ENCODE measurements around the gene FNIP2.
"Not testable (repeated sequence)": the region's sequence is repeated elsewhere in the genome, so short reads cannot be mapped to it uniquely, and the experiment has no call there.

The FNIP2 gene

DNA sequence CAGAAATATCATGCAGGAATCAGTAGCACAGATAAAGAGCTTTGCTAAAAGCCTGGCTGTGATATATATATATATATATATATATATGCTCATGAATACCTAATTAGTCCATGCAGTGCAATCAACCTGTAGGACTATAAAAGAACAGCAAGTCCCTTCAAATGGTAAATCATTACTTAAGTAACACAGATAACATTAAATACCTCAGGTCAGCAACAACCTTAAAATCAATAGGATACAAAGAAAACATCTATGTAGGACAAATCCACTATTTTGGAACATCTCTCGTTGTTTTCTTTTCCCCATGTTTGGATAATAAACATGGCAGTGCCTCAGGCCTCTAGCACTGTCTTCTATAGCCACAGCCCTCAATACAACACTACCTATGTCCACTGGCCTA lies 106.6 kb downstream of the FNIP2 start:
- no peak for DNase-seq

DNA sequence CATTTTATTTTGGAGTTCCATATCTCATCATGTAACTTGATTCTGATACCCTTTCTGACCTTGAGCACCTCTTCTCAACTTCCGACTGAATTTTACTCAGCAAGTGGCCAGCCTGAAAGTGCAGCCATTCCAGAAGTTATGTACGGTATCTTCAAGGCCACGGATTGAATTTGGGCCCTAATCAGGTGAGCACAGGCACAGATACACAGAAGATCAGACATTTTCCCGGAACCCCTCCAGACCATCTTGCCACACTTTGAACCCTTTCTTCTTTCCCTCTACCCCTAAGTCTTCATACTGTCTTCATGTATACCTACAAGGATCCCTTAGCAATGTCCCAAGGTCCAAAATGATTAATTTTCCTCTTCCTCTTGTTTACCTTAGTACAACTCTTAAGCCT lies 108.2 kb downstream of the FNIP2 start:
- DNase-seq: no peak

DNA sequence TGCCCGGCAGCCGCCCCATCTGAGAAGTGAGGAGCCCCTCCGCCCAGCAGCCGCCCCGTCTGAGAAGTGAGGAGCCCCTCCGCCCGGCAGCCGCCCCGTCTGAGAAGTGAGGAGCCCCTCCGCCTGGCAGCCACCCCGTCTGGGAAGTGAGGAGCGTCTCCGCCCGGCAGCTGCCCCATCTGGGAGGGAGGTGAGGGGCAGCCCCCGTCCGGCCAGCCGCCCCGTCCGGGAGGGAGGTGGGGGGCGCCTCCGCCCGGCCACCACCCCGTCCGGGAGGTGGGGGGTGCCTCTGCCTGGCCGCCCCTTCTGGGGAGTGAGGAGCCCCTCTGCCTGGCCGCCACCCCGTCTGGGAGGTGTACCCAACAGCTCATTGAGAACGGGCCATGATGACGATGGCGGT lies 113.3 kb downstream of the FNIP2 start:
- DNase-seq: not testable (repeated sequence)

DNA sequence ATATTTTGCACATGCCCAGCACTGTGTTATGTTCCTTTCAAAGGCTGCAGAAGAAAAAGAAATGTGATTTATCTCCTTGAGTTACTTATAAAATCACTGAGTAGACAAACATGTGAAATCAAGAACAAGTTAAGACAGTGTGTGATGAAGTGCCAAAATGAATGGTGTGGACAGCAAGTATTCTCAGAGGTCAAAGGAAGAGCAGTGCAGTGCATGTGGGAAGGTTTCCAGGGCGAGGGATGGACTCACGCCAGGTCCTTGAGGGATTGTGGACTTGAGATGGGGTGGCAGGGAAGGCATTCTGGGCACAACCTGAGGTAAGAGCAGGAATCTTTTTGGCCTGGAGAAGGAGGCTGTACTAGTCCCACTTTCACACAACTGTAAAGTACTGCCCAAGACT lies 115.5 kb downstream of the FNIP2 start:
- DNase-seq: no peak

DNA sequence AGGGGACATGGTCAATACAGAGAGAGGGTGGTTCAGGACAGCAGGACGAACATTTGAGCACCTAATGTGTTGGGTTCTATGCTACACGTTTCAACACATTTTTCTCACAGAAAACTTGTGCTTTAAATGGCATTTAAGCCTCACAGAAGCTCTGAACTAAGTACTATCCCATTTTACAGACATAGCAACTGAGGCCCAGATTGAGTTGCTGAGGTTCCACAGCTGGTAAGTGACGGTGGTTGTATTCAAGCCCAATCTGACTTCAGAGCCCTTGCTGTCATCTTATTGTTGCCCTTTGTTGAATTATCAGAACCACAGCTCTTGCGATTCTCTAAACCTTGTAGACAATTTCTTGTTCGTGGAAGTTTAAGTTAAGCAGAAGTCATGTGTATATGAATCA lies 116.7 kb downstream of the FNIP2 start:
- no peak for DNase-seq

DNA sequence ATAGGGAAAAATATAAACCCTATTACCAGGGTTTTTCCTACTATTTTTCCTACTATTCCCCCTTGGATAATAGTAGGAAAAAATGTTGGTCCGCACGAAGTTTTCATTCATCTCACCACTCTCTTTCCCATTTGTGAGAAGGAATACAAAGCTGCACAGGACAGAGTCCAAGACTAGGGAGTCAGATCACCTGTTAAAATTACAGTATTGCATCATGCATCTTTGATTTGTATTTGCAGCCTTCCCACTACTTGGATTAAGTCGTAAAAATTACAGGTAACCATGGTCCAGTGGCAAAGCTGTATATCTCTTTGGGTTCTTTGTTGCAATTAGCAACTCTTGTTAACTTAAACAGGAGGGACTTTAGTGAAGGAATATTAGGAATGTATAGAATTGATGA lies 121.5 kb downstream of the FNIP2 start:
- no peak for DNase-seq

DNA sequence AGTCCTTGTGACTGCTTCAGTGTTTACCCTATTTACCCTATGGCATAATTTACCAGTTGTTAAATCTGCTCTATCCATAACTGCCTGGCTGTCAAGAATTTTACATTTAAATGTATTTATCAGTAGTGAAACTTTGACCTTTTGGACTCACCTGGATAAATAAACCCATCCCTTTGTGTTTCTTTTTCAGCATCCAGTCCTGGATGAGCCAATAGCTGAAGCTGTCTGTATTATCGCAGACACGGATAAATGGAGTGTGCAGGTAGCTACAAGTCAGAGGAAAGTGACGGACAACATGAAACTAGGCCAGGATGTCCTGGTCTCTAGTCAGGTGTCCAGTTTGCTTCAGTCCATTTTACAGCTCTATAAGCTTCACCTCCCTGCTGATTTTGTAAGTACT lies 122.4 kb downstream of the FNIP2 start:
- no peak for DNase-seq

DNA sequence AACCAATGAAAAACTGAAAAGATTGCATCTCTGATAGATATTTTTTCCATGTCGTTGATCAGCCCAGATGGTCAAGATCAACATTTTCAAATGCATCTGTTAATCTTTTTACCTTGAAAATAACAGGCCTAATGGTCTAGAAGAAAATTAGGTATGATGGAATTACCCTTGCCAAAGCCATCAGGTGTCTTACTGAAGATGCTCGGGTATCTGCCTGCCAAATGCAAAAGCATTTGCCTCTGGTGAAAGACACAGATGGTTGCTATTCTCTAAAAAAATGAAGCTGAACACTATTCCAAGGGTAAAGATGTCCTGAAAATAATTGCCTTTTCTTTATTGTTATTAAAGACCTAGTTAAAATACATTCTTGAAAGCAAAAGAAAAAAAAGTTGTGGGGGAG lies 126.0 kb downstream of the FNIP2 start:
- no peak for DNase-seq

DNA sequence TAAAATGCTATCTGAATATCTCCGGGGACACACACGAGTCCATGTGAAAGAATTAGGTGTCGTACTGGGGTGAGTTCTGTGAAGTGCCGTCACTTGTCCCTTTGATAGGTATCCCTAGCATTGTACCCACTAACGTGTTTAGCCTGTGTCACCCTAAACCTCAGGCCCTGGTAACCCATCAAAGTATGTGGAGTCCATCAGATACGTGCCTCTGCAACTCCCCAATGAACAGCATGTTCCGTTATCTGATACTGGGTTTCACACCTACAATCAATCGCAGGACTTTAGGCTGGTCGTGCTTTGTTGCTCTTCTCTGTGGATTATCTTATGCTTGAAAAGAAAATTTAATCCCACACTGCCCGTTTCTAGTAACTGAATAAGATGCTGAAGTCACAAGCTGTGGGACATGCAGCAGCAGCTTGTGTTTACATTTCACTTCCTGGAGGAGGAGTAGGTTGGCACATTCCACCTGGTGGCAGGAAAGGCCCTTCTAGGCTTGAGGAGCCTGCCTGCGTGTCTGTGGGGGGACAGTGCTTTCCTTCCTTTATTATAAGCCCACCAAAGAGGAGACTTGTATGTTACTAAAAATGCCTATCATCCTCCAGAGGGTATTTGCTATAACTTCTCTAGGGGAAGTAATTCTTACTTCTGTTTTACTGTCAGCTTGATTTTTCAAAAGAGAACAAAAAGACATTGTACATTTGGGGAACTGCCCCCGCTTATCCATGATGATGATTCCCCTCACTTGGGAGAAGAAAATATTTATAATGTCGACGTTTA lies 127.2 kb downstream of the FNIP2 start:
- DNase-seq: no peak

DNA sequence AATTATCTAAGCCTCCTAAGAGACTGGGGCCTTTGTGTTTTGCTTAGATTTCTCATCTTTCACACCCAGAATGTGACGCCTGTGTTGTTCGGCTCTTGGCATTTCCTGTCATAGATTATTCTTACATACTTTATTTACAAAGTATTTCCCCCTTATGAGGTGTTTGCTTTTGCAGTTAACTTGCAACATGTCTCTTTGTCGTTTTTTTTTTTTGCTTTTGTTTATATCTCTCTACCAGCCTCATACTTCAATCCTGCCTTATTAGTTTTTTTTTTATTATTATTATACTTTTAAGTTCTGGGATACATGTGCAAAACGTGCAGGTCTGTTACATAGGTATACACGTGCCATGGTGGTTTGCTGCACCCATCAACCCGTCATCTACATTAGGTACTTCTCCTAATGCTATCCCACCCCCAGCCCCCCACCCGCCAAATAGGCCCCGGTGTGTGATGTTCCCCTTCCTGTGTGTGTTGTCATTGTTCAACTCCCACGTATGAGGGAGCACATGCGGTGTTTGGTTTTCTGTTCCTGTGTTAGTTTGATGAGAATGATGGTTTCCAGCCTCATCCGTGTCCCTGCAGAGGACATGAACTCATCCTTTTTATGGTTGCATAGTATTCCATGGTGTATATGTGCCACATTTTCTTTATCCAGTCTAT lies 127.9 kb downstream of the FNIP2 start:
- DNase-seq: not testable (repeated sequence)

DNA sequence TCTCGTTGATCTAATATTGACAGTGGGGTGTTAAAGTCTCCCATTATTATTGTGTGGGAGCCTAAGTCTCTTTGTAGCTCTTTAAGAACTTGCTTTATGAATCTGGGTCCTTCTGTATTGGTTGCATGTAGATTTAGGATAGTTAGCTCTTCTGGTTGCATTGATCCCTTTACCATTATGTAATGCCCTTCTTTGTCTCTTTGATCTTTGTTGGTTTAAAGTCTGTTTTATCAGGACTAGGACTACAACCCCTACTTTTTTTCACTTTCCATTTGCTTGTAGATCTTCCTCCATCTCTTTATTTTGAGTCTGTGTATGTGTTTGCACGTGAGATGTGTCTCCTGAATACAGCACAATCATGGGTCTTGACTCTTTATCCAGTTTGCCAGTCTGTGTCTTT lies 131.6 kb downstream of the FNIP2 start:
- not testable (repeated sequence) for DNase-seq

DNA sequence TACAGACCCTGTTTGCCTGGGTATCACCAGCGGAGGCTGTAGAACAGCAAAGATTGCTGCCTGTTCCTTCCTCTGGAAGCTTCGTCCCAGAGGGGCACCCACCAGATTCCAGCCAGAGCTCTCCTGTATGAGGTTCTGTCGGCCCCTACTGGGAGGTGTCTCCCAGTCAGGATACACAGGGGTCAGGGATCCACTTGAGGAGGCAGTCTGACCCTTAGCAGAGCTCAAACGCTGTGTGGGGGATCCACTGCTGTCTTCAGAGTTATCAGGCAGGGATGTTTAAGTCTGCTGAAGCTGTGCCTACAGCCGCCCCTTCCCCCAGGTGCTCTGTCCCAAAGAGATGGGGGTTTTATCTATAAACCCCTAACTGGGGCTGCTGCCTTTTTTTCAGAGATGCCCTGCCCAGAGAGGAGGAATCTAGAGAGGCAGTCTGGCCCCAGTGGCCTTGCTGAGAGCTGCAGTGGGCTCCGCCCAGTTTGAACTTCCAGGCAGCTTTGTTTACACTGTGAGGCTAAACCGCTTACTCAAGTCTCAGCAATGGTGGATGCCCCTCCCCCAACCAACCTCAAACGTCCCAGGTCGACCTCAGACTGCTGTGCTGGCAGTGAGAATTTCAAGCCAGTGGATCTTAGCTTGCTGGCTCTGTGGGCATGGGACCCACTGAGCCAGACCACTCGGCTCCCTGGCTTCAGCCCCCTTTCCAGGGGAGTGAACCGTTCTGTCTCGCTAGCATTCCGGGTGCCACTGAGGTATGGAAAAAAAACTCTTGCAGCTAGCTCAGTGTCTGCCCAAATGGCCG lies 133.7 kb downstream of the FNIP2 start:
- peak in 1 of 2 experiments; percentile 4 for DNase-seq

DNA sequence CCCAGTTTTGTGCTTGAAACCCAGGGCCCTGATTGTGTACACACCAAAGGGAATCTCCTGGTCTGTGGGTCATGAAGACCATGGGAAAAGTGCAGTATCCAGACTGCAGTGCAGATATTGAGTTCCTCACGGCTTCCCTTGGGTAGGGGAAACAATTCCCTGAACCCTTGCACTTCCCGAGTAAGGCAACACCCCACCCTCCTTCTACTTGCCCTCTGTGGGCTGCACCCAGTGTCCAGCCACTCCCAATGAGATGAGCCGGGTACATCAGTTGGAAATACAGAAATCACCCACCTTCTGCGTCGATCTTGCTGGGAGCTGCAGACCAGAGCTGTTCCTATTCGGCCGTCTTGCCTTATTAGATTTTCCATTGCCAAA lies 134.2 kb downstream of the FNIP2 start:
- DNase-seq: no peak

DNA sequence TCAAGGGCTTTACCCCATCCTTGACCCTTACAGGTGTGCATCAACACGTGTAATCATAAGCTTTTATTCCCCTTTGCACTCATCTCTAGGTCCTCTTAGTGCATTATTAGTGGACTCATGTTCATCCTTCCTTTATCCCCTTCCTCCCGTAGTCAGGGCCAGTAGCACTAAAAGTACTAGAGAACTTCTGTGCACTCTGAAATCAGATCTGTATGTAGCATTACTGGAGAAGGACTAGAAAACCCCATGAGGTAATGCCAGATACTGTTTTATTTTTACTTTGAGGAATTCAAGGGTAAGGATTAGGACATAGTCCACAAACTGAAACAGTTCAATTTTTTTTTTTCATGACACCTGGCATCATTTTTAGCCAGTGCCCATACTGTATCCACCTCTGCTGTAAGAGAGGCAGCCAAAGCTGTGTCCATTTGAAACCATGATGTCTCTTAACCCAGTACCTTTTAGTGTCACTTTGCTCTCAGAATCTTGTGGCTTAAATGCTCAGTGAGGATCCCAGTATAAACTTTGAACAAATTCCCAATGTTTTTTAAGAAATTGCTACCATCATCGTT lies 134.7 kb downstream of the FNIP2 start:
- DNase-seq: no peak

DNA sequence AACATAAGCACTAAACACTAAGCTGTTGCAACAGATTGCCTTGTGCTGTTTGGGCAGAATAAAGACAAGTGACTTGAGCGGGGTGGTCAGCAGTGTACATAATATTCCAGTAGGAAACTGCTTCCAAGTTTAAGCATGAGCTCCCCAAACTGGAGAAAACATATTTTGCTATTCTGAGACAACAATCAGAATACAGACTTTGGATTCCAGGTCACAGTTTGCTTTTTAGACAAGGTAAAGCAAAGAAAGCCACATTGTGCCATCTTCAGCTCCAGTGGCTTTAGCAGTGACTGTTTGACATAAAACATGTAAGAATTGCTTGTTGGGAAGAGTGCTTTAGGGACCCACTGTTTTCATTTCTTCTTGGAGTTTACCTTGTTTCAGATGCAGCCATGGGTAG lies 136.0 kb downstream of the FNIP2 start:
- DNase-seq: no peak

DNA sequence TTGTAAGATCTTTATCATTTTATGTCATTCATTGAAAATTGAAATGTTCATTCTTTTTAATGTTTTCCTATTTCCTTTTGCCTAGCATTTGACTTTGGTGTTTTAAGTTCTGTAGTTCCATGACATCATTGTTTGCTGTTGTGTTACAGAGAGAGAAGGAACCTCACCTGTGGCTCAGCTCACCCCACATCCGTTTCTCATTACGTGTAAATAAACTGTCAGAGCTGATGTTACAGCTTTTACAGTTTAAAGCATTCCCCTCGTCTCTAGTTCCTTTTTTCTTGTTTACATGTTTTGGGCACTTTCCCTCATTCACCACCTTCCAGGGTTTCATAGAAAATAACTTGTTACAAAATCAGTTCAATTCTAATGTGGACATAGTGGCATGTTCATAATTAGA lies 137.2 kb downstream of the FNIP2 start:
- no peak for DNase-seq

DNA sequence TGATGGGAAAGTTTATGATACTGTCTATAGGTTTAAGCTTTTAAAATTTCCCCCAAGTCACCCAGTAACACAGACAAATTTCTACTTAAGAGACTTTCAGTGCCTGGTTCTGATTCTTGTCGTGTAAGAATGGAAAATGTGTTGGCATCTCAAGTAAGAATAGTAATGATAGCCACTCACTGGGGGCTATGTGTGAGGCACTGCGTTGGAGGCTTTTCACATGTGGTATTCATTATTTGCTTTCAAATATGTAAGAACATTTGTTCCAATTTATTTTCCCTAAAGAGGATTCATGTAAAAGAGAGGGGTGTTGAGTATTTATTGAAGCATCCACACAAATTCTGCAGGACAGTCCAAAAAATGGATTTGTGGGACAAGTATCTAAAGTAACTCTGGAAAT lies 143.6 kb downstream of the FNIP2 start:
- no peak for DNase-seq

DNA sequence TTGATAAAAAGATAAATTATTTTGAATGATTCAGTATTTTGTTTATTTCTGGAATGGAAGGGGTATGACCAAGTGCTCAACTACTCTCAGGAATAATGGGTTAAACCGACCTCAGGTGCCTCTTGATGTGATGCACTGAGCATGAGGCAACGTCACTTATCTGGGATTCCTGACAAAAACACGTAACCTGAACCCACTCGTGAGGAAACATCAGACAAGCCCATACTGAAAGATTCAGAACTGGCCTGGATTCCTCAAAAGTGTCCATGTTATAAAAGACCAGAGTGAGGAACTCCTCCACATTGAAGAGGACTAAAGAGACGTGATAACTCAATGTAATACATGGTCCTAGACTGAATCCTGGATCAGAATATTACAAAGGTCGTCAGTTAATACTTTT lies 144.0 kb downstream of the FNIP2 start:
- DNase-seq: no peak

DNA sequence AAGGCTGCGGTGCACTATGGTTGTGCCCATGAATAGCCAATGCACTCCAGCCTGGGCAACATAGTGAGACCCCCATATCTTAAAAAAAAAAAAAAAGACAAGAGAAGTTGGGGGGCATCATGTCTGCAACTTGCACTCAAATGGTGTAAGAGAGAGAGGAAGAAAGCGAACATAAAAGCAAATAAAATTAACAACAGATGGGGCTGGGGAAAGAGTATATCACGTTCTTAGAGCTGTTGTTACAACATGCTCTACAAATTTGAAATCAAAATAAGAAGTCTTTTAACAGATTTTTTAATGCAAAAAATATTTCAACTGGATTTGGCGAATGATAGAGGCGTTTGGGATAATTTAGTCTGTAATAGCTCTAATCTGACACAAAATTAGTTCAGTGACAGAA lies 144.9 kb downstream of the FNIP2 start:
- no peak for DNase-seq

DNA sequence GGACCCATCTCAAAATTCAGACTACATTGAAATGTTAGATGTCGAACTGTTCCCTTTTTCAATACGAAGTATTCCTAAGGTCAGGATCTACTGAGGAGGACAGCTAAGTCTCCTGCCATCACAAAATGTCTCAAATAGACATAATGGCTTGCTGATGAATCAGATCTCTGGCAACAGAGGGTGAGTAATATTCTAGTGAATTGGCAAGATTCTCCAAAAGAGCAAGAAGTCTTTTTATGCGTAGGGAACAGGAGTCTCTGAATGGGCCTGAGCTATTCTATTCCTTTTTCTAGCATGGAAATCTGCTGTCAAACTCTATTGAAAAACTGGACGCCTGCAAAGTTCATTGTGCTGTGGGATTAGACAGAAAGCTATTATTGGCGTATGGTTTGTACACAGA lies 145.4 kb downstream of the FNIP2 start:
- DNase-seq: no peak

DNA sequence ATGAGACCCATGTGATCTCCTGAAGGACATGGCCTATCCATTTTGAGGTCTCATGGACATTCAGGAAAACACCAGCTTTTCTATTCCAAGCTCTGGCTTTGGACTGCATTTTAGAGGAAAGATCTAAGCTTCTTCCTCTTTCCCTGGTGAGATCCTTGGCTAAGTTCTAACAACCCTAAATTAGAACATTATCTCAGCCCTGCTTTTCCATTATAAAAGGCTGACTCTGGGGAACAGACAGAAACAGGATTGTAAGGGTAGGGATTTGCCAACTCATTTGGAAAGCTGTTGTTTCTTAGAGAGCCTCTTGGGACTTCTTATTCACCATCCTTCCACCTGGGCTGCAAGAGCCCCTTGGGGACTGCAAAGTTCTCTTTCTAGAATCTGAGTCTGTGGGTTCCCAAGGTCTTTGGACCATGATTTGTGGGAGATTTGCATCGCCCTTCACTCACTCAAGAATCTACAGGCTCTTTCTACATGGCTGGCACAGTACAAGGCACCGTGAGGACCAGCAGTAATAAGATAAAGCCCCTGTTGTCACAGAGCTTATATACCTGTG lies 146.9 kb downstream of the FNIP2 start:
- DNase-seq: no peak

DNA sequence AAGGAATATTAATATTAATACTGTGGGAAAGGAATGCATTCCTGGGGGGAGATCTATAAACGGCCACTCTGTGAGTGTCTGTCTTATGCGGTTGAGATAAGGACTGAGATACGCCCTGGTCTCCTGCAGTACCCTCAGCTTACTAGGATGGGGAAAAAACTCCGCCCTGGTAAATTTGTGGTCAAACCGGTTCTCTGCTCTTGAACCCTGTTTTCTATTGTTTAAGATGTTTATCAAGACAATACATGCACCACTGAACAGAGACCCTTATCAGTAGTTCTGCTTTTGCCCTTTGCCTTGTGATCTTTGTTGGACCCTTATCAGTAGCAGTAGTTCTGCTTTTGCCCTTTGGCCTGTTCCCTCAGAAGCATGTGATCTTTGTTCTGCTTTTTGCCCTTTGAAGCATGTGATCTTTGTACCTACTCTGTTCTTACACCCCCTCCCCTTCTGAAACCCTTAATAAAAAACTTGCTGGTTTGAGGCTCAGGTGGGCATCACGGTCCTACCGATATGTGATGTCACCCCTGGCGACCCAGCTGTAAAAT lies 151.7 kb downstream of the FNIP2 start:
- not testable (repeated sequence) for DNase-seq

DNA sequence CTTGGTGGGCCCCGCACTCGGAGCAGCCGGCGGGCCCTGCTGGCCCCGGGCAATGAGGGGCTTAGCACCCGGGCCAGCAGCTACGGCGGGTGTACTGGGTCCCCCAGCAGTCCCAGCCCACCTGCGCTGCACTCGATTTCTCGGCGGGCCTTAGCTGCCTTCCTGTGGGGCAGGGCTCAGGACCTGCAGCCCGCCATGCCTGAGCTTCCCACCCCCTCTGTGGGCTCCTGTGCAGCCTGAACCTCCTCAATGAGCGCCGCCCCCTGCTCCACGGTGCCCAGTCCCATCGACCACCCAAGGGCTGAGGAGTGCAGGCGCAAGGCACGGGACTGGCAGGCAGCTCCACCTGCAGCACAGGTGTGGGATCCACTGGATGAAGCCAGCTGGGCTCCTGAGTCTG lies 158.9 kb downstream of the FNIP2 start:
- DNase-seq: not testable (repeated sequence)

Data from activated CD4-positive, alpha-beta T cell treated with anti-CD3 and anti-CD28 coated beads, Interleukin-2, amount 50 U/mL, for 48 hours (primary cell).